GM19452 (cell line): ENCODE measurements around the gene DDA1.
"Not testable (repeated sequence)": the region's sequence is repeated elsewhere in the genome, so short reads cannot be mapped to it uniquely, and the experiment has no call there.

Source experiments
- ATAC-seq: cut with Tn5 transposase; IDR thresholded peaks from one replicate; pipeline ENCODE4 v1.9.1; 2021; ENCODE audit not compliant: unreplicated experiment

DDA1 gene

DNA sequence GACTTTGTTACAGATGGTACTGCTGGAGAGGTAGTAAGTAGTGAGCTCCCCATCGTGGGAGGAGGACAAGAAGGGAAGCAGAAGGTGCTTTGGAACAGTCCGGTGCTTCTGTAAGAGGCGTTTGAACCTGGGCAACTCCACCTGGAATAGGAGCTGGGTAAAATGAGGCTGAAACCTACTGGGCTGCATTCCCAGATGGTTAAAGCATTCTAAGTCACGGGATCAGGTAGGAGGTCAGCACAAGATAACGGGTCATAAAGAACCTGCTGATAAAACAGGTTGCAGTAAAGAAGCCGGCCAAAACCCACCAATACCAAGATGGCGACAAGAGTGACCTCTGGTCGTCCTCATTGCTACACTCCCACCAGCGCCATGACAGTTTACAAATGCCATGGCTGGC, 22.6 kb upstream of the DDA1 start:
- no peak for ATAC-seq

DNA sequence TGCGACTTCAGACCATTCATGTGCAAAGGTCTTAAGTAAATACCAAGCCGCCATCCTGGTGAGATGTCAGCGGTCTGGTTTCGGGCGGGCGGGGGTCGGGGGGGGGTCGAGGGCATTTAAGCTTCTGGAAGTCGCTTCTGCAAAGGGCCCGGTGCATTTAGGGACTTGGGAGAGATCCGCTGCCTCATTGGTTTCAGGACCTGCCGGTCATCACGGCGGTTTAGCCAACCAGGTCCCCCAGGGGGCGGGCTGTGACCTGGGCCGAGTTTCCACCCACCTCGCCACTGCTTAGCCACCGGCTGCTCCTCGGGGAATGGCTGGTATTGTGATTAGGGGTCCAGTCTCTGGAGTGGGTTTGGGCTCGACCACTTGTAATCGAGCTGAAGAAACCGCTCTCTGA, 19.9 kb upstream of the DDA1 start:
- no peak for ATAC-seq

DNA sequence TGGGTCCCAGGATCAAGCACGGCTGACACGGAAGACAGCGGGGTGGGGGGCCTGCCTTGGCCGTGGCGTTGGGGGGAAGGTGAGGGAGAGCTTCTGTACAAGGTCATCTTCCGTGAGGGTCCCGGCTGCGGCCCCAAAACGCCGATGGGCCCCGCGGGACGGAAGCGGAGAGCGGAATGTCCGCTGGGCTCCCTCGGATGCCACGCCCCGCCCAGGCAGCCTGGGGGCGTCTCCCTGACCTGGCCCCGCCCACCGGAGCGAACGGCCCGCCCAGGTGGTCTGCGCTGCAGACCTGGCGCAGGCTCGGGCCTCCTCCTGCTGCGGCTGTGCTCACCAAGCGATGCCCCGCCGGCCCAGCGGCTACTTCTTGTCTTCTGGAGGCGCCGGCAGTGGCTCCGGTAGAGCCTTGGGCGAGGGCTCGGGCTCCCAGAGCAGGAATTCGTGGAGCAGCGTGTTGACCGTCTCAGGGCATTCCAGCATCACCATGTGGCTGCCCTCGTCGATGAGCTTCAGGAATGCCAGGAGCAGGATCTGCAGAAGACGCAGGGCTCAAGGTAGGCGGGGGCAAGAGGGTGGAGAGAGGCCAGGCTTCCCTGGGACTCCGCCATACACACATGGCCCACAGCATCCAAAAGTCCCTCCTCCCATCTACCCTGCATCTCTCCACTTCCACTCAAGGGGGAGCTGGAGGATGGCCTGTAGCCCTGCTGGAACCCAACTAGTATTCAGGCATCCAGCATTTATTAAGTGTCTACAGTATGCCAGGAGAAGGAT, 16.9 kb upstream of the DDA1 start:
- peak; percentile 79 for ATAC-seq

DNA sequence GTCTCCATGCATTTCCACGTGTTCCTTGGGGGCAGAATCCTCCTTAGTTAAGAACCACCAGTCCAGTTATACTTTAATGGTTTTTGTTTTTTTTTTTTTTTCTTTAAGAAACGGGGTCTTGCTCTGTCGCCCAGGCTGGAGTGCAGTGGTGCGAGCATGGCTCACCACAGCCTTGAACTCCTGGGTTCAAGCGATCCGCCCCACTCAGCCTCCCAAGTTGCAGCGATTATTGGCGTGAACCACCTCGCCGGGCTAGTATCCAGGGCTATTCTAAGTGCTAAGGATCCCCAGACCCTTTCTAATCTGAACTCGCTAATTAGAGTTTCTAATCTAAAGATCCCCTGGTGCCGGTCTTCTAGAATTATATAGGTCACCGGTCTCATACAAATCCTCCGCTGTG, 15.8 kb upstream of the DDA1 start:
- ATAC-seq, result no peak

DNA sequence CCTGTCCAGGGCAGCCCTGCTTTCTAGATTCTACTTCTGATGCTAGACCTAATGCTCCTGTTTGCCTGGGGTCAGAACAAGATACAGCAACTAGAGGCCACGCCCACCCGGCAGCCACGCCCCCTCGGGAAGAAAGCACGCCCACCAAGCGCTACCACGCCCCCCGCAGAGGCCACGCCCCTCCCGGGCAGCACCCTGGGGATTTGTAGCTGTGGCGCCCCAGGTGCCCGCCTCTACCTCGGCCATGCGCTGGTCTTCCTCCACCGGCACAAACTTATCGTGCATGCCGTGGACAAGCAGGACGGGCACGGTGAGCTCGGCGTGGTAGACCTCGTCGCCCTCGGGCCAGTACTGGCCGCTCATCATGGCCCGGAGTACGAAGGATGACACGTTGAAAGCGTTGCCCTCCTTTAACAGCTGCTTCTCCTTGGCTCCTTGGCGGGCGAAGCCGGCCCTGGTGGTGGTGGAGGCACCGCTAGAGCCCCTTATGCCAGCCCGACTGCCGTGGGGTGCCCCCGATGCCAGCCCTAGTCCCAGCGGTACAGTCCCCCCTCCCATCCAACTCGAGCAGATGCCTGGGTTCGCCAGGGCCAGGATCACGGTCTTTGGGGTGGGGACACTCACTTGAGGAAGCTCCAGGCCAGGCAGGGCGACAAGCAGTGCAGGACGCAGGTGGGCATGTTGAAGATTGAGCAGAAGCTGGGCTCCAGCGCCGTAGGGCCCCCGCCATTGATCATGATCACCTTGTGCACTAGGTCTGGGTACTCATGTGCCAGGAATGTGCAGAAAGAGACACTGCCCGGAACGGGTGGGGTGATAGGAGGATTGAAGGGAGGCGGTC, 15.1 kb upstream of the DDA1 start:
- ATAC-seq, result no peak

DNA sequence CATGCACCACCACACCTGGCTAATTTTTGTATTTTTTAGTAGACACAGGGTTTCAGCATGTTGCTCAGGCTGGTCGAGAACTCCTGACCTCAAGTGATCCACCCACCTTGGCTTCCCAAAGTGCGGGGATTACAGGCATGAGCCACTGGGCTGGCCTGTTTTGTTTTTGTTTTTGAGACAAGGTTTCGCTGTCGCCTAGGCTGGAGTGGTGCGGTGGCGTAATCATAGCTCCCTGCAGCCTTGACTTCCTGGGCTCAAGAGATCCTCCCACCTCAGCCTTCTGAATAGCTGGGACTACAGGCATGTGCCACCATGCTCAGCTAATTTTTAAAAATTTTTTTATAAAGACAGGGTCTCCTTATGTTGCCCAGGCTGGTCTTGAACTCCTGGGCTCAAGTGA, 13.8 kb upstream of the DDA1 start:
- ATAC-seq, result not testable (repeated sequence)

DNA sequence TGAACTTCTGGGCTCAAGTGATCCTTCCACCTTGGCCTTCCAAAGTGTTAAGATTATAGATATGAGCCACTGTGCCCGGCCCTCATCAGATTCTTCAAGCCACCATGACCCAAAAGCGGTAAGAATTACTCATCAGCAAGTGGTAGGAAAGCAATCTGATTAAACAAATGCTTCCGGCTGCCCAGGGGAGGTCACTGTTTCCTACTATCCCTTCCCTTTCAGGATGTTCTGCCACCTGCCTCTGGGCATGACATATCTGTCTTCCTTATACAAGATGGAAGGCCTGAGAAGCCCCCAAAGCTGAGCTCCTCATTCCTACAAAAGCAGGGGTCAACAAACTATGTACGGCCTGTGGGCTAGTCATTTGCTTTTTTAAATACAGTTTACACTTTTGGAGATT, 13.1 kb upstream of the DDA1 start:
- ATAC-seq, result no peak

DNA sequence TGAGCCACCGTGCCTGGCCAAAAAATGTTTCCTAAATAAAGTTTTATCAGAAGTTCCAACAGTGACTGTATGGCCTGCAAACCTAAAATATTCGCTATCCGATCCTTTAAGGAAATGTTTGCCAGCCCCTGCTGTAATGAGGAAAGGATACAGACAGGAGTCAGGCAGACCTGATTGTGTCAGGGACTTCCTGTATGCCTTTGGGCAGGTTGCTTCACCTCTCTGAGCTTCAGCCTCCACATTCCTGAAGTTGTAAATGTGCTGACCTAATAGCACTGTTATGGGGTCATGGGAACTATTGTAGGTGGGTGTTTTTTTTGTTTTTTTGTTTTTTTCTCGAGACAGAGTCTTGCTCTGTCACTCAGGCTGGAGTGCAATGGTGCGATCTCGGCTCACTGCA, 12.4 kb upstream of the DDA1 start:
- no peak for ATAC-seq

DNA sequence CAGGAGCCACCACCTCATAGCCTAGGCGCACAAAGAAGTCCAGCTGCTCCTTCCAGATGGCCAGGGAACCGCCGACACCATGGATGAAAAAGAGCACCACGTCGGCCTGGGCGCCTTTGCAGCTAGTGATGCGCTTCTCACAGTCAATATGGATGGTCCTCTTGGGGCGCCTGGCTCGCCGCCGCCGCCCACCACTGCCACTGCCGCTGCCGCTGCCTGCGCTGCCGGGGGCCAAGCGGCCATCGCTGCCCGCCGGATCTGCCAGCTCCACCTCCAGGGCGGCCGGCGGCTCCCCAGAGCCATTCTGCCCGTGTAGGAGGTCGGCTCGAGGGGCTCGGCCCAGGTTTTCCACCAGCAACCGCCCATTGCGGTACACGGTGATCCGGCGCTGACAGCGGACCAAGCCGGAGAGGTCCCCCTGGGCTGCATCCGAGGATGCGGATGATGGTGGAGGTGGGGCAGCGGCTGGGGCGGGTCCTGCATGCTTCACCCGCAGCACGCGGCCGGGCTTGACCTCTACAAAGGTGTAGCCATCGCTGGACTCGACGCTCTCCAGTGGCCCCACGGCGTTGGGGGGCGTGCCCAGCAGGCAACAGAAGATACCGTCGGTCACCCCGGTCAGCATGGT, 8.3 kb upstream of the DDA1 start:
- no peak for ATAC-seq

DNA sequence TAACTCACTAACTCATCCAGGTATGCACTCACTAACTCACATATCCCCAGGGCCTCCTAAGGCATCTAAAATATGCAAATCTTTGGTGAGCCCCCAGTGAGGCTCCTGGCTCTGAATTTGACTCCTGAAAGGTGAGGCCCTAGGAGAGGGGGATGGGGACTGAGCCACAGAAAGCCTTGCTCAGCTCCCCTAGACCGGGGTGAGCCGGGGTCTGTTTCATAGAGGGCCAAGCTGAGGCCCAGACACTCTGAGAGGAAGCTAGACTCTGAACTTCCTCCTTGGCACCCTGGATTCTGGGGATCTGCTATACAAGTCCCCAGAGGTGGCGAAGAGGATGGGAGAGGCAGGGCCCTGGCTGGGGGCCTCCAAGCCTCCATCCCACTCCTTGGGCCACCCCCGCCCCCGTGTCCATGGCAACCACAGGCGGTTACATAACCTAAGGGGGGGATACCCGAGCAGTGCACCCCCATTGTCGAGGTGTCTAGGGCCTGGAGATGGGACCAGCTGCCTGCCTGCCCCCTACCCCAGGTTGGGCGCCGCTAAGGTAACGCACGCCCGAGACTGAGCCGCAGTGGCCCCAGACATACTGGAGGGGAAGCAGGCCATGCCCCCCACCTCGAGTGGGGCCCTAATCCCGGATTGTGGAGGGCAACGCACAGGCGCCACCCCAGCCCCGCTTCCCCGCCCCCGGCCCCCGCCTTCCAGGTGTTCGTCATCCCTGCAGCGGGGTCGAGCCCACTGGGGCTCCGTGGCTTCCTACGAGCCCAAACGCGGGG, 6.8 kb upstream of the DDA1 start:
- no peak for ATAC-seq

DNA sequence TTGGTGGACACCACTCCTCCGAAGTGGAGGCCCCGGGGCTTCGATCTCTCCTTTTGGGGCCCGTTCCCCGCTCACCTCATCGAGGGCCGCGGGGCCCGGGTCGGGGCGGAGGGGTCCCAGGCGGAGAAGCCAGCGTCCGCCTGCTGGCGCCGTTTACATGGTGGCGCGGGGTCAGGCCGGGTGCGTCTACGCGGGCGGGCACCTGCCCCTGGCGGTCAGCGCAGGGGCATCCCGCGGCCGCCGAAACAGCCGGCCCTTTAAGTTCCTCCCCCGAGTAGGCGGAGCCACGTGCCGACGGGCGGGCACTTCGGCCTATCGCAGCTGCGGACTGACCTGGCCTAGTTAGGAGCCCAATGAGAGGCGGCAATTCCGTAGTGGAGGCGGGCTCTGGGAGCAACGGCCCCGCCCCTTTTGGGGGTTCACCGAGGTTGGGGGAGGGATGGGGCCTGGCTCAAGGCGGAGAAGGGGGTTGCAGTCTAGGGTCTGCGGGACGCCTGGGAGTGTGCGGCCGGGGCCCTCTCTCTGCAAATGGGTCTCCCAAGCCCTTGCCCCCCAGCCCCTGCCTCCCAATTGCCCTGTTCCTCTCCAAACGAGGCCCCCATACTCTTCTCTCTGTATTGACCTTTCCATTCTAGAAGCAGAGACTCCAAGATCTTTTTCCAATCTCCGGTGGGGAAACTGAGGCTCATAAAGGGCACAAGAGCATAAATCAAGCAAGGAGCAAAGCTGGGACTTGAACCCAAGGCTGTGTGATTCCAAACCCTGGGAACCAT, 6.0 kb upstream of the DDA1 start, which contains the start of gene ABHD8:
TSS of gene ABHD8 (minus strand) at position 259 of the 773 bp plus-strand sequence. CDS start 1,809 bp downstream, outside the sequence.
- ATAC-seq, result peak; percentile 60

DNA sequence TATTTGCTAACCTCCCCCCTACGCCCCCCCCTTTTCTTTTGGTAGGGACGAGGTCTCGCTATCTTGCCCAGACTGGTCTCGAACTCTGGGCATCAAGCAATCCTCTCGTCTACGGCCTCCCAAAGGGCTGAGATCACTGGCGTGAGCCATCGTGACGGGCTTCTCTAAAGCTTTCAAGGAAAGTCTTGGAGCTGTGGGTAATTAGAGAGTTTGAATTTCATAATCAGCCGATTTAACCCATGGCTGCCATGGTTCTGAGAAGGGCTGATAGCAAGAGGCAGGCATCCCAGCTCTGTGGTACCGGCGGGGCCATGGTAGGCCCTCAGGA, 5.5 kb upstream of the DDA1 start:
- no peak for ATAC-seq

DNA sequence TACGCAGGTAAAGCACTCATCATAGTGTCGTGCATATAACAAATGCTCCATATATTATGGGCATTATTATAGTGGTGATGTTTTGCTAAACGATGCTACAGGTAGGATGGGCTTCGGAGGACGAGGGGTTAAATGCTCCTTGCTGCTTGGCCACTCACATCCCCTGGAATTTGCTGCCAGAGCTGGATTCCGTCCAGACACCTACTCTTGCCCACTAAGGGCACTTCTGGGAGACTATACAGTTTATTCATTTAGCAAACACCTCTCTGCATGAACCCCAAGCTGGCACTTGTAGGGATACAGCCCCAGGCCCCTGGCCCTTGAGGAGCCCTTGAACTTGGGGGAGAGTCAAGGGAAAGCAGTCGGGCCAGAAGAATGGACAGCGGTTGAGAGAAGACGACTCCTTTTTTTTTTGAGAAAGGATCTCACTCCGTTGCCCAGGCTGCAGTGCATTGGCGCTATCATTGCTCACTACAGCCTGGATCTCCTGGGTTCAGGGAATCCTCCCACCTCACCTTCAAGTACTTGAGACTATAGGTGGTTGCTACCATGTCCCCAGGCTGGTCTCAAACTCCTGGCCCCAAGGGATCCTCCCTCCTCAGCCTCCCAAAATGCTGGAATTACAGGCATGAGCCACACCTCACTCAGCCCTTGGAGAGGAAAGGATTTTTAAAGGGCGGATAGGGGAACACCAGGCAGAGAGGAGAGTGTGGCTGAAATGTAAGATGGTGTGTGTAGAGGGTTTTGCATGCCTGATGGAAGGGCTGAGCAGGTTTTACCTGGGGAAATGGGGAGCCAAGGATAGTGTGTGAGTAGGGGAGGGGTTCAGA, 4.8 kb upstream of the DDA1 start:
- ATAC-seq, result no peak

DNA sequence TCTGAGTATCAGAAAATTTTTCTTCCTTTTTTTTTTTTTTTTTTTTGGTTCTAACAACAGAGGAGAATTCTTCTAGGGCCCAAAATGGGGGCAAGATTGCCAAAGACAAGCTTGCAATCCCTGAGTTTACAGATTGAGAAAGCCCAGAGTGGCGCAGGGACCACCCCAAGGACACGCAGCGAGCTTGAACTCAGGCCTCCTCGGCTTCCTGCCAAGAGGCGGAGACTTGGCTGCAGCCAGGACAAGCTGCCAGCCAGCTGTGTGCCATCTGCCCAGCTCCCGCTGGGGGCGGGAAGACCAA, 4.2 kb upstream of the DDA1 start:
- ATAC-seq, result no peak

DNA sequence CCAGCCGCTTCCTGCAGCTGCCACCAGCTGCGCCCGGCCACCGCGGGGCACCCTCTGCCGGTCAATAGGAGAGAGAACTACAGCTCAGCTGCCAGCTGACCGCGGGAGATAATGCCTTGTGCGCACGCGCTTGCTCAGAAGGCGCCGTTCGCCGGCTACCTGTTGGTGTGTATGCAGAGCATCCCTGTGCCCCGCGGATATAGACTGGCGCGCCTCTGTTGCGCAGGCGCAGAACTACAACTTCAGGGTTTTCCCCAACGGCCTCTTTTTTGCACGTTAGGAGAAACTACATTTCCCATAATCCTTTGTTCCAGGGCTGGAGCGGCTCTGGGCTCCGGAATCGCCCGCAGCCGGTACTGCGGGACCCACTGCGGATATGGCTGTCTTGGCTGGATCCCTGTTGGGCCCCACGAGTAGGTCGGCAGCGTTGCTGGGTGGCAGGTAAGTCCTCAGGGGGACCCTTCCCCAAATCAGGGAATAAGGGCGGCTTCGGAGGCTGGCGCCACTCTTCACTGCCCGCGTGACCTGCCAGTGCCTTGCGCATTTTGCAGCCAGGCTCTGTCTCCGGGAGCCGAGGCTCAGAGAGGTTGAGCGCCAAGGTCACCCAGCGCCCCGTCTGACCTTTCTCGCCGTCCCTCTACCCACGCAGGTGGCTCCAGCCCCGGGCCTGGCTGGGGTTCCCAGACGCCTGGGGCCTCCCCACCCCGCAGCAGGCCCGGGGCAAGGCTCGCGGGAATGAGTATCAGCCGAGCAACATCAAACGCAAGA, 3.7 kb upstream of the DDA1 start, which contains the start of gene MRPL34:
TSS of gene MRPL34 (plus strand) at position 356 of the 768 bp plus-strand sequence. CDS start at position 377, 21 bp downstream.
- peak; percentile 59 for ATAC-seq

DNA sequence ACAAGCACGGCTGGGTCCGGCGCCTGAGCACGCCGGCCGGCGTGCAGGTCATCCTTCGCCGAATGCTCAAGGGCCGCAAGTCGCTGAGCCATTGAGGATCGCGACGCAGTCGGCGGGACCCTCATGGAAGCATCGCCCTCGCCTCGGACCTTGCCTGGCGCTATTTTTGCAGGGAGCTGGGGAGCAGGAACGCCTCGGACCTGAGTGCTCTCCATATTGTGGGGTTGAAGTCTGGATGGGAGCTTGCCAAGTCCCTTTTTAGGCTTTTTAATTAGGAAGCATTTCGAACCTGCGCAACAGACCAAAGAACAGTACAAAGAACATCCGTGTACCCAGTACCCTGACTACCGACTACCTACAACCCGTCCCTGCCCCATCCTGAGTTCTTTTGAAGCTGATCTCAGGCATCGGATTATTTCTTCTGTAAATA, 3.1 kb upstream of the DDA1 start:
- ATAC-seq, result no peak

DNA sequence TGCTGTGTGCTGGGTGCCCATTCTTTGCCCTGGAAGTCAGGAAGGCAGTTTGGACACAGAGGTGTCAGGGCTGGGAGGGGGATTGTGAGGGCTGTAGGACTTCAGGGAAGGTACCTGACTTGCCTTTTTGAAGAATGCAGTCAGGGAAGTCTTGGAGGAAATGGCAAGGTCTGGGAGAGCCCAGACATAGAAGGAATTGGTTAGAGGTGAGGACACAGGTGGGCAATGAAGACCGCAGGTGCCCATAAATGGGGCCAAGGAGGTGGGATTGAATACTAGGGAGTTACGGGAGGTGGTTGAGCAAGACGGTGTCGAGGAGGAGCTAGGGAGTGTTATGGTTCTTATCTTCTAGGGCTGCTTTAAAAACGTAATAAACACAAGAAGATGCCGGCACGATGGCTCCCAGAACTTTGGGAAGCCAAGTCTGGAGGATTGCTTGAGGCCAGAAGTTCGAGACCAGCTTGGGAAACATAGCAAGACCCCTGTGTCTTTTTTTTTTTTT, 1.4 kb upstream of the DDA1 start:
- no peak for ATAC-seq

DNA sequence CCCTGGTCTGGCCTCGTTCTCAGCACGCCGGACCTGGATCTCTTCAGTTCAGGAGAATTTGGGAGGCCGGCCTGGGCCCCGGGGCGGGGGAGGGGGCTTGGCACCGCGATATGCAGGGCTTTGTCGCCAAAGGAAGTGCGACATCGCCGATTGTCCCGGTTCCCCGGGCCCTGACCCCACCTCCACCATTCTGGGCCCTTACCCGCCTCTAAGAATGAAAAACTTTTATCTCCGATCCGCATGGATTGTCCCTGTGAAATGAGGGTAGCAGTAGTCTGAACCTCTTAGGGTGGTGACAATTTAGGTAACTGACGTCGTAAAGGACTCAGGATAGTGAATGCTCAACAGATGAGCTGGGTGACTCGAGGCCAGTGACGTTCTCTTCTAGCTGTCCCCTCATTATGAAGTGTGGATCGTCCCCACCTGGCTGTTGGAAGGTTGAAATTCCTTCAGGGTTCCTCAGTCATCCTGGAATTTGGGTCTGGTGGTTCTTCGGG, 650 bp downstream of the DDA1 start:
- ATAC-seq, result no peak
